Muscle layer of duodenum (tissue), 2 donors: Measurements from ENCODE around the gene AHRR.
"Not testable (repeated sequence)": the region's sequence is repeated elsewhere in the genome, so short reads cannot be mapped to it uniquely, and the experiment has no call there.

Experiments
- H3K27ac ChIP-seq: one replicate; pipeline ENCODE4 v1.7.0; 2013; ENCODE audit warnings: mild to moderate bottlenecking, low read length
- H3K27me3 ChIP-seq: one replicate; pipeline ENCODE4 v1.7.0; 2013; ENCODE audit warnings: low read depth, mild to moderate bottlenecking, control low read depth, low read length
- H3K36me3 ChIP-seq, 2 donors: one replicate each; pipeline ENCODE4 v1.7.0; 2013; ENCODE audit warnings: low read length in 2 of 2, control low read depth in 1 of 2, mild to moderate bottlenecking in 1 of 2; ENCODE audit not compliant: insufficient read depth in 2 of 2, control insufficient read depth in 1 of 2
- H3K4me1 ChIP-seq, 2 donors: one replicate each; pipeline ENCODE4 v1.7.0; 2013; ENCODE audit warnings: low read length in 2 of 2, mild to moderate bottlenecking in 2 of 2, control low read depth in 1 of 2, moderate library complexity in 1 of 2; ENCODE audit not compliant: insufficient read depth in 2 of 2, control insufficient read depth in 1 of 2
- H3K4me3 ChIP-seq, 2 donors: one replicate each; pipeline ENCODE4 v1.7.0; 2013; ENCODE audit warnings: low read length in 2 of 2, low read depth in 1 of 2, mild to moderate bottlenecking in 1 of 2
- H3K9me3 ChIP-seq, 2 donors: one replicate each; pipeline ENCODE4 v1.7.0; 2013; ENCODE audit warnings: low read length in 2 of 2, control low read depth in 1 of 2, mild to moderate bottlenecking in 1 of 2; ENCODE audit not compliant: control insufficient read depth in 1 of 2
- donor health status: healthy.

AHRR gene

GRCh38 chr5:364497-364896 is 43.0 kb downstream of the AHRR start:
- Histone ChIP-seq H3K36me3 (no peaks in the 10 kb centered on the region), H3K9me3 (peaks cover 9 to 18% of the 10 kb centered on the region in 2 donors), H3K27me3 (no peaks in the 10 kb centered on the region)

DNA sequence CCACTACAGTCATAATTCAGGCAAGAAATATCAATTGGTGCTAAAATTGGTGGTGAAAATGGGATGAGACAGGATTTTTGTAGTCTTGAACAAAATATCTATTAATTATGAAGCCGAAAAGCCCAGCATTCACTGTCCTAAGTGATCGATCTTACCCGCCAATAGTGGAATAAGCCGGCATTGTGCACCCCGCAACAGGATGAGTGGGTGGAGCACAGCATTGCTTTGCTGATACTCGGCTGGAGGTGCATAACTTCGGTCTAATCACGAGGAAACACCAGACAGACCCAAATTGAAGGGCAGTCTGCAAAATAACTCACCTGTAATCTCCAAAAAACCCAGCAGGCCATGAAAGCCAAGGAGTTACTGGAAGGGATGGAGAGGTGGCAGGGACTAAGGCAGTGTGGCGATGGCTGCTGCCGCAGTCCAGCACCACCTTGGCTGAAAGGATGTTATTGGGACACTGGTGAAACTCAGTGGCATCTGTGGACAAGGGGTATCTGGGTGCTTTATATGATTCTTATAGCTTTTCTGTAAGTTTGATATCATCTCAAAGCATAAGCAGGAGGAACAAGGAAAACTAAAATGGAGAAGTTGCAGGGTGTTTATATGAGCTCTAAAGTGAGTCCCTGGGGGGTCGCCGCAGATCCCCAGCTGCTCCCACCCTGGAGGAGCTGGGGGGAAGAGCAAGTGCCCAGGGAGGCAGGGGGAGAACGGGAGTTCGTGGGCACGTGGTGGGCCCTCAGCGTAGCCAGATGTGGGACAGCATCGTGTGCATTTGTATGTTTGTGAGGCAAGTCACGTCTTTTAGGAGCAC is 45.2 kb downstream of the AHRR start:
- Histone ChIP-seq H3K27me3 (no peaks in the 10 kb centered on the region), H3K36me3 (no peaks in the 10 kb centered on the region), H3K4me1 (no peaks in the 10 kb centered on the region), H3K9me3 (peaks cover 9 to 18% of the 10 kb centered on the region in 2 donors), H3K27ac (no peak overlapping the region), H3K4me3 (no peak overlapping the region)

More at GRCh38 chr5:364497-364896, 43.0 kb downstream of the AHRR start:
- Histone ChIP-seq H3K27ac (no peak overlapping the region), H3K4me1 (no peaks in the 10 kb centered on the region), H3K4me3 (no peak overlapping the region)

DNA sequence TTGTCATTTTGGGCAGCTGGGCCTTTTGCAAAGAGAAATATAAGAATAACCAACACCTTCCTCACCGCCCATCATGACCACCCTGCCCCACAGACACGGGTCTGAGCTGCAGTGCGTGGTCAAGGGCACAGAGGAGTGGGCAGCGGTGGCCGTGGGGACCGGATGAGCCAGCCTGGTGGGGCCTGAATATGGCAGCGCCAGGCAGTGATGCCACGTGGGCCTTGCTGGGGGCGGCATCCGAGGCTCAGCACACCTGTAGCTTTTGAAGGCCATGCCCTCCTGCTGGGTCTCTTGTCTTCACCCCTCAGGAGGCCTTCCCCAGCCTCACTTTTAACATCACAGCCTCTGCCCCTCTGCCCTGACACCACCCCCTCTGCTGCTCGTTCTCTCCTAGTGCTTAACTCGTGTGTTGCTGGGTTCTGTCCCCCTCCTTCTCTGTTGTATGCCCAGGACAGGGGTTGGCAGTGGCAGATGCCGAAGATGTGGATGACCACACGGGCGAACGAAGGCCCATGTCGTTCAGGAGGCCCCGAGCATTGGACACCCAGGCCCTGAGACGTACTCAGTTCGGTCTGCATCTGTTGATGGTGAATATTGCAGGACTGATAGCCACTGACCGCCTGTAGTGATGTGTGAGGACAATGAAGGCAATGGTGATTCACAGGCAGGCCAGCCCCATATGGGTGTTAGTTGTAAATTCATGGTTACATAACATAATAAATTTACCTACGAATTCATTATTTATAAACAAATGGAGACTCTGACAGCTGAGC is 46.0 kb downstream of the AHRR start:
- Histone ChIP-seq H3K36me3 (no peaks in the 10 kb centered on the region), H3K27ac (no peak overlapping the region), H3K4me3 (no peak overlapping the region), H3K4me1 (no peaks in the 10 kb centered on the region), H3K9me3 (peaks cover 9 to 14% of the 10 kb centered on the region in 2 donors), H3K27me3 (no peaks in the 10 kb centered on the region)

GRCh38 chr5:368183-369084 is 46.9 kb downstream of the AHRR start:
- H3K27ac ChIP-seq, result no peak overlapping the region
- no peaks in the 10 kb centered on the region for H3K27me3 ChIP-seq
- H3K36me3 ChIP-seq, result no peaks in the 10 kb centered on the region
- no peak overlapping the region for H3K4me3 ChIP-seq
- H3K9me3 ChIP-seq, result peaks cover 9 to 14% of the 10 kb centered on the region in 2 donors
- peaks cover 0 to 4% of the 10 kb centered on the region in 2 donors for H3K4me1 ChIP-seq

- H3K27ac ChIP-seq, result no peak overlapping the region
- peaks cover 5 to 10% of the 10 kb centered on the region in 2 donors for H3K9me3 ChIP-seq
- H3K27me3 ChIP-seq, result peaks cover 1% of the 10 kb centered on the region
- peaks cover 0 to 11% of the 10 kb centered on the region in 2 donors for H3K4me1 ChIP-seq
- no peaks in the 10 kb centered on the region for H3K36me3 ChIP-seq
- no peak overlapping the region for H3K4me3 ChIP-seq
These were observed 47.8 kb downstream of the AHRR start for GRCh38 chr5:369151-369868.

DNA sequence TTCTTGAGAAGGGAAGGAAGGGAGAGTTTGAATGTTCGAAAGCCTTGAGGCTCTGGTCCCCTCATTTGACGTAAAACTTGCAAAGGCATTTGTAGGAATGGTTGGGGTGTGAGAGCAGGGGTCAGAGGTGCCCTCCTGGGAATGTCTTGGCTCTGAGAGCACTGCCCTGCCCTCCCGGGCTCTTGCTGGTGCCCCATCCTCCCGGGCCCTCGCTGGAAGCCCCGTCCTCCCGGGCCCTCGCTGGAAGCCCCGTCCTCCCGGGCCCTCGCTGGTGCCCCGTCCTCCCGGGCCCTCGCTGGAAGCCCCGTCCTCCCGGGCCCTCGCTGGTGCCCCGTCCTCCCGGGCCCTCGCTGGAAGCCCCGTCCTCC is 48.3 kb downstream of the AHRR start:
- H3K4me3 ChIP-seq, H3K27ac ChIP-seq, H3K36me3 ChIP-seq, H3K27me3 ChIP-seq, H3K9me3 ChIP-seq: not testable (repeated sequence)
- peaks cover 0 to 11% of the 10 kb centered on the region in 2 donors for H3K4me1 ChIP-seq

GRCh38 chr5:370311-370958 is 48.9 kb downstream of the AHRR start:
- Histone ChIP-seq H3K27ac (no peak overlapping the region), H3K9me3 (peaks cover 0 to 10% of the 10 kb centered on the region in 2 donors), H3K4me3 (no peak overlapping the region), H3K4me1 (peaks cover 0 to 11% of the 10 kb centered on the region in 2 donors), H3K36me3 (no peaks in the 10 kb centered on the region), H3K27me3 (peaks cover 4% of the 10 kb centered on the region)

- no peak overlapping the region for H3K27ac ChIP-seq
- no peak overlapping the region for H3K4me3 ChIP-seq
- H3K36me3 ChIP-seq, result no peaks in the 10 kb centered on the region
- peaks cover 0 to 2% of the 10 kb centered on the region in 2 donors for H3K9me3 ChIP-seq
- H3K4me1 ChIP-seq, result peaks cover 0 to 11% of the 10 kb centered on the region in 2 donors
- H3K27me3 ChIP-seq, result peaks cover 4% of the 10 kb centered on the region
These were observed 49.7 kb downstream of the AHRR start for GRCh38 chr5:370959-371810.

DNA sequence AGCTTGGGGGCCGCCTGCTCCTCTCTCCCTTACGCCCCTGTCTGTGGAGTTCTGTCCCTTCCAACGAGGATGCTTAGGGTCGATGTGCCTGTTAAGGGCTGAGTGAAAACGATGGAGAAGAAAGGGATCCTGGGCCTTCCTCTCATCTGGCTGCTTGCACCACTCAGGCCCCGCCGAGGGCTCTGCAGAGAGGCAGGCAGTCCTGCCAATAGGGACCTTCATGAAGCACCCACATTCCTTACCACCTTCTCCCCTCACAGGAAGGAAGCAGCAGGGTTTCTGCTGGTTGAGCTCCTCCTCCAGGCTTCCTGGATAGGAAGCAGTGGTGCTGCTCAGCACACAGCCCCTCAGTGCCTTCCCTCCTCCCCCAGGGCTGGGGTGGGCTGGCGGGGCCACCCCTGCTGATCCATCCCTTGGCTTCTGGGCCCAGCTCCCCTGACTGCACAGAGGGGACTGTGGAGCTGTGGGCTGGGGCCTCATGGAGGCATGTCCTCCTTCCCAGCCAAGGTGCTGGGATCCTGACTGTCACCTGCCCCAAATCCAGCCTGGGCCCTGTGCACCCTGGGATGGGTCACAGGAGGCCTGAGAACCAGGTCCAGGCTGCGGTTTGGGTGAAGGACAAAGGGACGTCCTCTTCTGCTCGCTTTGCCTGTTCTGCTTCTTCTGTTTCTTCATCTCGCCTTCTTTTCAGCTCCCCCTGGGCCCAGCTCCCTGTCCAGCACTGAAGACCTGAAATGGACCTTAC is 50.5 kb downstream of the AHRR start:
- Histone ChIP-seq H3K4me1 (peaks cover 0 to 11% of the 10 kb centered on the region in 2 donors), H3K27me3 (peaks cover 4% of the 10 kb centered on the region), H3K9me3 (no peaks in the 10 kb centered on the region), H3K36me3 (no peaks in the 10 kb centered on the region), H3K4me3 (no peak overlapping the region), H3K27ac (no peak overlapping the region)
